K562 treated with DMSO at 1 percent for 4 hours (cell line): Measurements from ENCODE around the gene SCN4B. TPM values are rescaled to one million over a fixed set of nuclear protein-coding genes. Genes with fewer than 3 reads are reported as not detected.

Experiments used
- total RNA-seq: library from RNA; unstranded; fragments of 300-600 nt; gene quantifications from 2 replicates; pipeline ENCODE4 v1.2.3, GENCODE V29; 2022; ENCODE audit not compliant: insufficient read depth

SCN4B gene
- total RNA-seq = not detected in 2 replicates

GRCh38 chr11:118152552-118153471 is at the start of gene SCN4B:
SCN4B (minus strand) TSS chr11:118152823; CDS start chr11:118152673, 150 bp downstream.

GRCh38 chr11:118175993-118176777 is 23.6 kb upstream of the SCN4B start, which contains the start of gene SCN2B:
SCN2B (minus strand) TSS chr11:118176639; CDS start chr11:118176431, 208 bp downstream.

GRCh38 chr11:118086913-118087768 is 65.5 kb downstream of the SCN4B start, which contains the start of gene SMIM35:
SMIM35 (minus strand) TSS chr11:118086963; CDS start chr11:118086757, 206 bp downstream.

Other genes starting within 250 kb of the SCN4B start
- 1.8 TPM in 1 of 2 replicates, not detected in the other for gene TMPRSS13, start 223.4 kb downstream of the SCN4B start, total RNA-seq
- gene IL10RA, start 166.4 kb downstream of the SCN4B start, total RNA-seq = 12.6 and 15.3 TPM in 2 replicates
- 7.5 and 17.5 TPM in 2 replicates for gene TMPRSS4, start 75.7 kb downstream of the SCN4B start, total RNA-seq
- 0.22 TPM in 1 of 2 replicates, not detected in the other for gene SMIM35, start 65.9 kb downstream of the SCN4B start, total RNA-seq
- not detected in 2 replicates for gene SCN2B, start 23.8 kb upstream of the SCN4B start, total RNA-seq
- 0.61 TPM in 1 of 2 replicates, not detected in the other for gene JAML, start 72.2 kb upstream of the SCN4B start, total RNA-seq
- 0.88 and 1.9 TPM in 2 replicates for gene MPZL3, start 99.5 kb upstream of the SCN4B start, total RNA-seq
- not detected in 2 replicates for gene MPZL2, start 111.5 kb upstream of the SCN4B start, total RNA-seq
- gene CD3E, start 151.9 kb upstream of the SCN4B start, total RNA-seq = 0.57 TPM in 1 of 2 replicates, not detected in the other
- gene CD3D, start 189.9 kb upstream of the SCN4B start, total RNA-seq = 12.8 and 34.9 TPM in 2 replicates
- gene CD3G, start 191.5 kb upstream of the SCN4B start, total RNA-seq = not detected in 2 replicates
- 16.5 and 18.2 TPM in 2 replicates for gene UBE4A, start 206.8 kb upstream of the SCN4B start, total RNA-seq
- 156 and 164 TPM in 2 replicates for gene ATP5MG, start 248.8 kb upstream of the SCN4B start, total RNA-seq